ENCODE results near the gene LRRC28. TPM values are rescaled to one million over a fixed set of nuclear protein-coding genes. Genes with fewer than 3 reads are reported as not detected.
A peak's percentile ranks its signal among the peaks of the same experiment; 100 is the strongest.

LRRC28 gene
- total RNA-seq, 1 donor from 2014 or later: 10.5 TPM

DNA sequence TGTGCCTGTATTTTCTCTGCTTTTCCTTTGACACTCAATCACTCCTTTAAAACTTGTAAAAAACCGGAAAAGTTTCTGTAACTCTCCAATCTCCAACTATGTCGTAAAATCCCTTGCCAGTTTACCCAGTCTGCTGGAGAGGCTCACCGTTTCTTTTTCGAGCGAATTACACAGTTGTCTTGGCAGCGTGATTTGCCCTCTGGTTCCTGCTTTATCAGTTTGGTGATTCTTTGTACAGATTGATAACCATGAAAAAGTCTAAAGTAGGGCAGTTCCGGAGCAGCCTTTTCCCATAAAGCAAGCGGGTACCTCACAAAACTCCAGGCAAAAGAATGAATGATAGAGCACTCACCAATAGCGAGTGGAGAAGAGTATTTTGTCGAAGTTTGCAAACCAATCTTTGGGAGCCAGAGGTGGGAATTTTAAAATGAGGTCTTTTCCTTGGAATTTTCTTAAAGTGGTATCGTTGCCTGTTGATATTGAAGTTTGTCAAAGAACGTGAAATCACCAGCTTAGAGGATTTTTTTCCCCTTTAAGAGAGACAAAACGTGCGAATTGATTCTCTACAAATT is 1.9 kb upstream of the LRRC28 start, which contains the start of gene TTC23:
TSS of gene TTC23 (minus strand) at position 312 of the 572 bp plus-strand sequence. CDS start 20,869 bp downstream, outside the sequence.
- DNase-seq (ENCODE audit: low read depth in 2 of 2): peak; percentile 61 to 91

DNA sequence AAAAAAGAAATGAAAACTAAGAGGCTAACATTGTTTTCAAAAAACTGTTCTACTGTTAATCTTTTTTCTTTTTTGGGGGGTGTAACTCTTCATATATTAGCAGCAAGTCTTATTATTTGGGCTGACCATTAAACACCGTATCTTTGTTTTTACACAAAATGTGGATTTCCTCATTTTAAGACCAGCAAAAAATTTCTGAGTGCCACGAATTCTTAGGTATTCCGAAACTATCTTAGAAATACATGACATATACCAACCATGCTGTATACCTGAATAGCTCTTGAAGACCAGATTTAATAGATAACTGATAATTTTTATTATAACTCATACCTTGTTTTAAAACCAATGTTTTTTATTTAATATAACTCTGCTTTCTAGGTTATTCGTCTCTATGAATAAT is 1.3 kb upstream of the LRRC28 start:
- no peak for DNase-seq (ENCODE audit: low read depth in 2 of 2)

DNA sequence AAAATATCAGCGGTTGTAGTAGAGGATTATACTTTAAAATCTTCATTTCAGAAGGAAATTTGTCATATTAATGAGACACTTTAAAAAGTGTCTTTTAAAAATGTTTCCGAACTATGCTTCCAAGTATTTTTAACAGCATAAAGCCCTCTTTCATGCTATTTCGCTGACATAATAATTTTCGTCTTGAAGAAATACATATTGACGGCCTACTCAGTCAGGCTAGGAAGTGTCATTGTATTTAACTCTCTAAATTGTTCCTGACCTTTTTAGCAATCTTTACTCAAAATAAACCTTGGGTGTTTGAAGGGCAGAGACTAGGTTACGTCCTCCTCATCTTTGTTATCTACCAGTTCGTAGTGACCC is 806 bp upstream of the LRRC28 start:
- no peak for DNase-seq (ENCODE audit: low read depth in 2 of 2)

DNA sequence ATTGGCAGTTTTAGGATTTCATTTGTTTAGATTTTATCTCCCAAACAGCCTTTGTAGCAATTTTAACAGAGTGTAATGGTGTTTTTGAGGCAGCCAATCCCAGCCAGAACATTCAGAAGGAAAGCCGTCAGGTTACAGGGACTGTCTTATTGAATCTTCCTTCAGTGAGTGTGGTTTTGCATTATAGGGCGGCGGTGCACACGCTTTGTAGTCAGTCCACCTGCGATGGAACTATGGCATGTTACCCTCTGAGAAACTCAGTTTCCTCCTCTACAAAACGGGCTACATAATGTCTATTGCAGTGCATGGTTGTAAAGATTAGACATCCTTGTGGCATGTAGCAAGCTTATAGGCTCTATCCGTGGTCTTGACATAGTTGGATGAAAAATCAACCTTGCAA is 1.0 kb downstream of the LRRC28 start:
- no peak for DNase-seq (ENCODE audit: low read depth in 2 of 2)

DNA sequence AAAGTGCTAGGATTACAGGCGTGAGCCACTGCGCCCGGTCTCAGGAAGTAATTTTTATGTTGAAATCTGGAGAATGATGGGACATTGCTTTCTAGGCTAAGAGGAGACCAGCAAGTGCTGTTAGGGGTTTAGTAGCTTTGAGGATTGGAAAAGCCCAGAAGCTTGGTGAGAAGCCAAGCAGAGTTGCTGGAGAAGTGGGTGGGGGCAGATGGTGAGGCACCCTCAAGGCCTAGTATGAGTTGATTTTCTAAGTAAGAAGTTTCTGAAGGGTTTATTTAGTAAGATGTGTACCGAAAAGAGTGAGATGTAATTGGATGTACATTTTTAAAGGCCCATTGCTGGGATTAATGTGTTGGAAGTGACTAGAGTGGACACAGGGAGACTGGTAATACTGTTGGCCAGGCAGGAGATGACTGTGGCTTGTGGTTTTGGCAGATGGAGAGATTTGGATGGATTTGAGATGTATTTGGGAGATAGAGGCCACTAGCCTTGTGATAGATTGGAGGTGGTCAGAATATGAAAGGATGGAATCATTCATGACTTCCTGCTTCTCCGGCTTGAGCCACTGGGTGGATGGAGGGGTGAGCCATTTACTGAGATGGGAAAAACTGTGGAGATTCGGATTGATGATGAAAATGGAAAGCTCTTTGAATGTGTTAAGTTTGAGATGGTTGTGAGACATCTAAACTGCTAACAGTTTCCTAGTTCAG is 2.3 kb downstream of the LRRC28 start:
- peak in 1 of 2 donors; percentile 60 for DNase-seq (ENCODE audit: low read depth in 2 of 2)

DNA sequence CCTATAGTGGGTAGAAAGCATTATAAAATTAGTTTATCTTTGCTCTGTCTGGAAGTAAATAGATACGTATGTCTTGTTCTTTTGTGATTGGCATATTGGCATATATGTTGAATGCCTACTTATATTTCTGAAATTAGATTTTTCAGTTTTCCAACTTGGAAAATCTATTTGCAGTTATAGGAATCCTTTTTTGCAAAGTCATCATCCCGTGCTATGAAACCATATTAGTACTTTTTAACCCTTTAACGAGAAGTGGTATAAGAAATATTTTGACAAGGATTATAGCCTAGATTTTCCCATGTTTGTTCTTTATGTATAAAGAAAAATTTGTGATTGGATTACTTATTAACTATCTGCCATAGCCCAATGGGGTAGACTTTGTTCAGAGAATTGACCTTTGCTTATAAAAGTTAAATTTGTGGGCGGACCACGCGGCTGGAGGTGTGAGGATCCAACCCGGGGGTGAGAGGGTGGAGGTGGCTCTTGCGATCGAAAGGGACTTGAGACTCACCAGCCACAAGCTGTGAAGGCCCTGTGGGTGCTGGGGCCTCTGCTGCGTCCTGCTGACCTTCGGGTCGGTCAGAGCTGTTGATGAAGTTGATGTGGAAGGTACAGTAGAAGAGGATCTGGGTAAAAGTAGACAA is 5.9 kb downstream of the LRRC28 start:
- no peak for DNase-seq (ENCODE audit: low read depth in 2 of 2)

DNA sequence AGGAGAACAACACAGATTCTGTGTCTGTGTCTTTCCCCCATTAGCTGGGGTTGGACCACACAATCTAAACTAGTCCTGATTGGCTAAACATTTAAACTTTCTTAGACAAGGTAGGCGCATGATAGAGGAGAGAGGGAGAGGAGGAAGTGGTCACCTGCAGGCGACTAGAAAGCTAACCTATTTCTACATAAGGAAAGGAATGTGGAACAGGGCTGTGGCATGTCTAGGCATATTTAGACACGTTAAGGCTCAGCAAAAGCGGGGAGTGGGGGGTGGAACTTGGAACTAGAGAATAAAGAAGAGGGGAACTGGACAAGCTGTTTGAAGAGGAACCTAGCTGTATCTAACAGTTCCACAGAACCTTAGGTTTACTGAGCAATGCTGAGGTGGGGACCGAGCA is 12.8 kb downstream of the LRRC28 start:
- DNase-seq (ENCODE audit: low read depth in 2 of 2): no peak

DNA sequence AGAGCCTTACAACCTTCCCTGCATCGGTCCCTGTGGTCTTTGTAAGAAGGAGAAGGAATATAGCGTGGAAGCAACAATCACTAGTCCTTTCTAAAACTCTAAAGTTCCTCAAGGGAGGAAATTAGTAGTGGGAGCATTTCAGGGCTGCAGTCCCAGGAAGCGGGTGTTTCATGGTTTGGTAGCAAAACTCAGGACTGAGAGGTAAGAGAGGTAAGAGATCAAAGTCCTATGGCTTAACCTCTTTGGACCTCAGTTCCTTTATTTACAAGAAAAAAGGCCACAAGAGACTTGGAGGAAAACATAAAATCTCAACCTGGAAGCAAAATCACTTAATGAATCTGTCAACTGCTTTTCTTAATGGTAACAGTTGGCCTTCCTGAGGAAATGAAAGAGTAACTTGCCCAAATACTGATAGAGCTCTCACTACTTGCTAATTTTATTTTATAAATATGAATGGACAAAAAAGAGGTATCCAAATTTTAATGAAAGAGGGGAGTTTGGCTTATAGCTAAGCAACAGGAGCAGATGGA is 14.3 kb downstream of the LRRC28 start:
- no peak for DNase-seq (ENCODE audit: low read depth in 2 of 2)

DNA sequence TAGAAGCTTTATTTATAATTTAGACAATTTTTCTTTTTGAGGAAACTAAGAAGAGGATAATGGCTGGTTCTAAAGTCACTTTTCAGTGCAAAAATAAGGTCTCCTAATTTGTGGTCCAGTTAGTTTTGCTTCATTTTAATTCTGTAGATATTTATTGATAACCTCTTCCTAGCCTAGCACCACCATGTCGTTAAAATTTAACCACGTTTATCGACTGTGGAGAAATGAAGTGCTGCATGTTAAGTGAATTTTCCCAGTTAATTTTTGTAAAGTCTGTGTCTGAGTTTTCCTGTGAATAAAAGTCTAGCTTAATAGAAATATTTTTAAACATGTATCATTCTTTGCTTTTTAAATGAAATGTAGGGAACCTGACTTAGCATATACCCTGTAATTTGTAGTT is 16.7 kb downstream of the LRRC28 start:
- no peak for DNase-seq (ENCODE audit: low read depth in 2 of 2)

DNA sequence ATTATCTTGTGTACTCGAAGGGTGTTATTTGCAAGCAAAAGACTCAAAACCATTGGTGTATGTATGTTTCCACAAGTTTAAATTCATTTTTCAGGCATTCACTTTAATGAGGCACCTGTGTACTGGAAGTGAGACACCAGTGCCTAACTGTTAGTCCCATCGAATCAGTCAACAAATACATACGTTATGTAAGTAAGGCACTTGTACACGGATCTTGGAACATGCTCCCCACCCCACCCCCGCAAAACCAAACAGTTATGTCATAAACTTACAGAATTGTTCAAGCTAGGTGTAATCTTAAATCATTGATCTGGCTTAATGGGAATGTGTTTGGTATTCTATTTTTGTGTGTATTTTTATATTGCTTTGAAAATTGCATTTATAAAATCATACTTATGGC is 17.1 kb downstream of the LRRC28 start:
- no peak for DNase-seq (ENCODE audit: low read depth in 2 of 2)

DNA sequence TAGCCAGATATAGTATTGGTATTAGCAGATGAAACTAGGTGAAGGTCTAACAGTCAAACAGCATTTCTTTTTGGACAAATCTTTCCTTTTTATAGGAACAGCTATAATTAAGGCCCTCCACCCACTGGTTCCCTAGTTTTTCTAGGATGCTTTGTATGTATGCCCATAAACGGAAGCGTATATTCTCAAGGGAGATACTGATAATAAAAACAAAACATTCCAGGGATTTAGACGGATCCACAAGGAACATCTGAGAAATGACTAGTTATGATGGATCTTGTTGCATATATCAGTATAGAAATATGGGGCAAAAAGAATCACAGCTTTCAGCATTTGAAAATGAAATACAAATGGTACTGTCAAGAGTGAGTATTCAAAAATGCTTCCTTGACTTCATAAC is 22.5 kb downstream of the LRRC28 start:
- no peak for DNase-seq (ENCODE audit: low read depth in 2 of 2)

DNA sequence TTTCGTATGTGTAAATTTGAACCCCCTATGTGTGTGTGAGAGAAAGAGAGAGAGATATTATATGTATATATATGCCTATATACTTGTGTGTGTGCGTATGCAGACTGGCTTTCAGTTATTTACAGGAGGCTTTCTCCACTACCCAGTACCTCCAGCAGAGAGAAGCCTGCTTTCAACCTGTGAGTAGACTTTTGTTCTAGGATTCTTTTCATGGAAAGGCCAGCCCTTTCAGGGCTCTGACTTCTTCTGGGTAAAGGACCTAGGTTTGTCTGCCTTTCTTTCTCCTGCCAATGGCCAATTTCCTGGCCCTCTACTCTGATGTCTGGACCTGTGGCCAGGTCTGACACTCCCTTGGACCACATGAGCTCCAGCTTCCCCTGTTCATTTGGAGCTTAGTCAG is 23.8 kb downstream of the LRRC28 start:
- no peak for DNase-seq (ENCODE audit: low read depth in 2 of 2)

DNA sequence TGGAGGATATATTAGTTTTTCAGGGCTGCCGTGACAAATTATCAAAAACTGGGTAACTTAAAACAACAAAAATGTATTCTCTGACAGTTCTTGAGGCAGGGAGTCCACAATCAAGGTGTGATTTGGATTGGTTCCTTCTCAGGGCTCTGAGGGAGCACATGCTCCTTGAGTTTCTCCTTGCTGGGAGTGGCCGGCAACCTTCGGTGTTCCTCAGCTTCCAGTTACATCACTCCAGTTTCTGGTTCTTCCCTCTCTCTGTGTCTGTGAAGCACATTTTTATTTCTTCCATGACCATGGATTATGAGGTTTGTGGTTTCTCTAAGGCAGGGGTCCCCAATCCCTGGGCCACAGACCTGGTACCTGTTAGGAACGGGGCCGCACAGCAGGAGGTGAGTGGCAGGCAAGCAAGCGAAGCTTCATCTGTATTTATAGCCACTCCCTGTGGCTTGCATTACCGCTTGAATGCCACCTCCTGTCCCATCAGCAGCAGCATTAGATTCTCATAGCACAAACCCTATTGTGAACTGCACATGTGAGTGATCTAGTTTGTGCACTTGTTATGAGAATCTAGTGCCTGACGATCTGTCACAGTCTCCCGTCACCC is 24.3 kb downstream of the LRRC28 start:
- DNase-seq (ENCODE audit: low read depth in 2 of 2): no peak

DNA sequence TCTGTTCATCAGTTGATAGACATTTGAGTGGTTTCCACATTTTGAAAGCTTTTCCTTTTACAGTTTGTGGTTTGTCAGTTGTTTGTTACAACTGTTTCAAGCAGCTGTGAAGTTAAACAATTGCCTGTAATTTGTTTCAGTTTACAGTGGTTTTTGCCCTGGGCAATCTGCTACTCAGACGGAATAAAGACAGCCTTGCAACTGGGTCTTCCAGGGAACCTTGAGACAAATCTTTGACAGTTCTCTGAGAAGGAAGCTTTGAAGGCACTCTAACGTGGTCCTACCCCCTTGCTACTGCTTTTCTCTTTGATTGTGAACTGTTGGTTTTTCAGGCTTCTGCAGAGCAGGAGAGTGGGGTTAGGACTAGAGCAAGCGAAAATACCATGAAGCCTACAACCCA is 28.0 kb downstream of the LRRC28 start:
- no peak for DNase-seq (ENCODE audit: low read depth in 2 of 2)

DNA sequence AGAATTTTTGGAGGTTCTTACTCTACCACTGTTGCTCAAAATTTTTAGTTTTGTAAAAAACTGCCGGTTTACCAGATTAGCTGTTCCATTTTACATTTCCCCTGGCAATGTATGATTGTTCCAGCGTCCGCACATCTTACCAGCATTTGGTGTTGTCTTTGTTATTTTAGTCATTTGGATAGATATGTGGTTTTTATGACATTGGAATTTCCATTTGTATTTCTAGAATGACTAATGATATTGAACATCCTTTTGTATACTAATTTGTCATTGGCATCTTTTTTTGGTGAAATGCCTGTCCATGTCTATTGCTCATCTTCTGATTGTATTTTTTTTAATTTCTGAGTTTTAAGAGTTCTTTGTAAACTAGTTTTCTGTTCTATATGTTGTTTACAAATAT is 28.5 kb downstream of the LRRC28 start:
- peak in 1 of 2 donors; percentile 17 for DNase-seq (ENCODE audit: low read depth in 2 of 2)

DNA sequence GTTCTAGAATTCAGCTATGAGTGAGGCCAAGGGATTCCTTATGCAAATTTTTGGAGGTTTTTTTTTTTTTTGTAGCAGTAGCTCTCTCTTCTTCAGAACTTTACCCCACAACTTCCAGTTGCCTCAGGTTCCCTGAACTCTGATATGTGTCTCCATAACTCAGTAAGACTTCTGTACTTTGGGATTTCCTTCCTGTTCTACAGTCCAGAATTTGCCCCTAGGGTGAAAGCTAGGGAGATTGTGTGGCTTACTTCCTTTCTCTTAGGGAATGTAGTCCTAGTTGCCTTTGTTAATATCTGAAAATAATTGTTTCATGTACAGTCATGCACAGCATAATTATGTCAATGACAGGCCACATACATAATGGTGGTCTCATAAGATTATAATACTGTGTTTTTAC is 30.8 kb downstream of the LRRC28 start:
- peak in 1 of 2 donors; percentile 24 for DNase-seq (ENCODE audit: low read depth in 2 of 2)

DNA sequence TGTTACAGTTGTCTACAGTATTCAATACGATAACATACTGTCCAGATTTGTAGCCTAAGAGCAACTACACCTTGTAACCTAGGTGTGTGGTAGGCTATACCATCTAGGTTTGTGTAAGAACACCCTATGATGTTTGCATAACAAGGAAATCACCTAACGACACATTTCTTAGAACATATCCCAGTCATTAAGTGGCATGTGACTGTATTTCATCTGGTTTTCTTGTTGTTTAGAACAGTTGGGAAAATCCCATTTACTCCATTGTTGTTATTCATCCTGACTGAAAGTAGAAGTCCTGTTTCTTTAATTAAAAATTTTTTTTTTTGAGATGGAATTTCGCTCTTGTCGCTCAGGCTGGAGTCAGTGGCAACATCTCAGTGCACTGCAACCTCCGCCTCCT is 31.3 kb downstream of the LRRC28 start:
- DNase-seq (ENCODE audit: low read depth in 2 of 2): peak in 1 of 2 donors; percentile 33

DNA sequence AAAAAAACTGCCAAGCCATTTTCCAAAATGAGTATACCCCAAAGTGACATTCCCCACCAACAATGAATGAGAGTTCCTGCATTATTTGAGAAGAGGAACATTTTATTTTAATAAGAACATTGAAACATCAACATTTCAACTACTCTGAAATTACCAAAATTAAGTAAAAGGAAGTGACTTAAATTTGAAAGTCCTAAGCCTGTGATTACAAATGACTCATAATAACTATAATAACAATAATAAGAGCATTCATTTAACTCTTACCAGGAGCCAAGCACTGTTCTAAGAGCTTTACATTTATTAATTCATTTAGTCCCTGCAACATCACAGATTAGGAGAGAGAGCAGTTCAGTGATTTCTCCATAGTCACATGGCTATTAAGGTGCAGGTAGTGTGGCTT is 32.4 kb downstream of the LRRC28 start:
- DNase-seq (ENCODE audit: low read depth in 2 of 2): peak in 1 of 2 donors; percentile 24

DNA sequence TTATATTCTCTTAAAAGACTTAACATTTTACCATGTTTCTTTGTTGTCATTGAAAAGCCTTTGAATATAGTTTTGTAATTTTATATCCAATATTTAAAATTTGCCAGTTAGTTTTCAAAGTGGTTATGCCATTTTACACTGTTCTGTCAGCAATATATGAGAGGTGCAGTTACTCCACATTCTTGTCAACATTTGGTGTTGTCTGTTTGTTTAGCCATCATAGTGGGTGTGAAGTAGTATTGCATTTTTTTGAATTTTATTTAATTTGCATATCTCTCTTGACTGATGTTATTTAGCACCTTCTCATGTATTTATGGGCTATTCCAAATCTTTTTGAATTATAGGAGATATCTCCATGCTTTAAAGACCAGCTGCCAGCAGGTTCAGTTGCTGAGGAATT is 40.4 kb downstream of the LRRC28 start:
- no peak for DNase-seq (ENCODE audit: low read depth in 2 of 2)

DNA sequence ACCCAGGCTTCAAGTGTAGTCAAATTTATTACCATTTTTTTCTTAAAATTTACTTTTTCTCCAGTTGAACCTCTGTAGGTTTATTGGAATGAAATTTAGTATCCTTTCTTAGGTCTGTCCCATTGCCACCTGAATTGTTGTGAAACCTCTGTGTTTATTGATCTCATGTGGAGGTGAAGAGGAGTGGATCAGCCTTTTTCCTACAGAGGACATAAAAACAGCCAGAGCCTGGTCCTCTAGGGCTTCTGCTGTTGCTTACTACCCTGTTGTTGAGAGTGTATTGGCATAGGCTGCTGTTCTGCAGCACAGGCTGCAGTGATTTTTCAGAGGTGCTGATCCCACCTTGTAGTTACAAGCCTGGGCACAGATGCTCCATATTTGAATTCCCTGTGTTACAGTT is 44.6 kb downstream of the LRRC28 start:
- DNase-seq (ENCODE audit: low read depth in 2 of 2): no peak

DNA sequence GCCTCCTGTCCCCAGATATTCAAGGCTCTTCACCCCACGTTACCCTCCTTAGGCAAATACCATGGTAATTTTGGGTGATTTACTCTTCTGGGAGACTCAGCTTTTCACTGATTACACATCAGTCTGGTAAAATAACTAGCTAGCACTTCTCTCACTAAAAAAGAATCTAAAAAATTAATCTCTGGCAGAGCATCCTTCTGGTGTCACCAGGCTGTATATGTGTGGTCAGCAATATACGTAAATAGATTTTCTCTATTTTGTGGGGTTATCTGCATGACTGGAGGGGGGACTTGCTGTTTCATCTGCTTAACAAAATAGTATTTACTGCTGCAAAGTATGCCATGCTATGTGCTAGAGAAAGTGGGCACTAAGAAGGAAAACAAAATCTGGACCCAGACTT is 45.1 kb downstream of the LRRC28 start:
- no peak for DNase-seq (ENCODE audit: low read depth in 2 of 2)

DNA sequence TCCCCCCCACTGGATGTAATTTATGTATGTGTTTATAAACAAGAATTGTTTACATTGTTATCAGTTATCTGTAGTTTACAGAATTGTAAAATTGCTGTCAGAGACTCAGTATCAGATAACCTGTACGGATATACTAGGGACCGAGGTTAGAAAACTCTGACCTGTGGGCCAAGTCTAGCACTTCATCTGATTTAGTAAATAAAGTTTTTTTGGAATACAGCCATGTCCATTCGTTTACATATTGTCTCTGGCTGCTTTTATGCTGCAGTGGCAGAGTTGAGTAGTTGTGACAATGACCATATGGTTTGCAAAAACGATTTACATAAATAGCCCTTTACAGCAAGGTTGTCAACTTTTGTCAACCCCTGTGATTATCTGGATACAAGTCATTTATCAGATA is 52.6 kb downstream of the LRRC28 start:
- no peak for DNase-seq (ENCODE audit: low read depth in 2 of 2)

Measured in lung microvascular endothelial cell (primary cell).